Lung (tissue), 12 donors: ENCODE results near the gene IRF7. TPM values are rescaled to one million over a fixed set of nuclear protein-coding genes. Genes with fewer than 3 reads are reported as not detected.

Experiments
- ATAC-seq: fragments of 200-7000 bp; cut with Tn5 transposase; one replicate; pipeline ENCODE4 v1.9.1; 2020; ENCODE audit warnings: moderate number of reproducible peaks; ENCODE audit not compliant: insufficient read depth, low FRiP score
- DNase-seq, 3 donors: peaks; one replicate each; pipeline ENCODE4 v3.0.0-alpha.2; 2013 to 2017
- H3K27ac ChIP-seq, 2 donors: one replicate each; pipeline ENCODE4 v1.5.1; 2013; ENCODE audit warnings: mild to moderate bottlenecking in 2 of 2, moderate library complexity in 2 of 2, control low read depth in 1 of 2, inconsistent platforms in 1 of 2, low read depth in 1 of 2, low read length in 1 of 2
- H3K27me3 ChIP-seq, 3 donors: one replicate each; pipeline ENCODE4 v1.5.1; 2013; ENCODE audit warnings: low read length in 2 of 3; ENCODE audit not compliant: control insufficient read depth in 3 of 3, insufficient read depth in 3 of 3
- H3K36me3 ChIP-seq, 4 donors: one replicate each; pipeline ENCODE4 v1.5.1; 2013; ENCODE audit warnings: low read length in 4 of 4, mild to moderate bottlenecking in 1 of 4, moderate library complexity in 1 of 4; ENCODE audit not compliant: control insufficient read depth in 4 of 4, insufficient read depth in 4 of 4
- H3K4me1 ChIP-seq, 5 donors: one replicate each; pipeline ENCODE4 v1.5.1; 2013; ENCODE audit warnings: low read length in 5 of 5, mild to moderate bottlenecking in 2 of 5, moderate library complexity in 1 of 5; ENCODE audit not compliant: control insufficient read depth in 5 of 5, insufficient read depth in 5 of 5
- H3K4me3 ChIP-seq: one replicate; pipeline ENCODE4 v1.5.1; 2013; ENCODE audit warnings: mild to moderate bottlenecking, control low read depth, moderate library complexity
- H3K9ac ChIP-seq, 2 donors: one replicate each; pipeline ENCODE4 v1.5.1; 2013; ENCODE audit warnings: low read length in 2 of 2, control low read depth in 1 of 2; ENCODE audit not compliant: insufficient read depth in 1 of 2
- H3K9me3 ChIP-seq, 4 donors: one replicate each; pipeline ENCODE4 v1.5.1; 2013; ENCODE audit warnings: low read length in 3 of 4, mild to moderate bottlenecking in 1 of 4, moderate library complexity in 1 of 4; ENCODE audit not compliant: control insufficient read depth in 4 of 4, insufficient read depth in 3 of 4
- WGBS, 2 donors: extraction: QIAGEN DNeasy Blood & Tissue Kit; methylation state at CpG; one replicate each; pipeline ENCODE4 v1.1.7; 2013; 5-methylcytosine and 5-hydroxymethylcytosine counted together
- polyA plus RNA-seq, 2 donors: library from polyadenylated mRNA; stranded (reverse); fragments of 200-250 nt; gene quantifications; one replicate each; pipeline ENCODE4 v1.2.1, GENCODE V29; 2013
- total RNA-seq, 2 donors: library from RNA; depleted of rRNA in 1 of 2; stranded (reverse); fragments of >200 nt in 1 of 2; gene quantifications; one replicate each; pipeline ENCODE4 v1.2.1, GENCODE V29; 2014 to 2021
- TF ChIP-seq, protein P1 (sequence below): IDR thresholded peaks from 2 replicates; pipeline ENCODE4 v1.5.1; 2012; ENCODE audit warnings: mild to moderate bottlenecking; ENCODE audit errors: control extremely low read depth, extremely low read depth
- donor health status: control.
- donor health status: control.
- donor health status: Bipolar disorder and iron deficiency.
- donor health status: healthy.
- donor health status: DM: yes; HTN: yes; CAD: no.

Gene IRF7
- total and polyA plus RNA-seq, 4 donors = 24.7 to 68.3 (median 52.8) TPM

DNA sequence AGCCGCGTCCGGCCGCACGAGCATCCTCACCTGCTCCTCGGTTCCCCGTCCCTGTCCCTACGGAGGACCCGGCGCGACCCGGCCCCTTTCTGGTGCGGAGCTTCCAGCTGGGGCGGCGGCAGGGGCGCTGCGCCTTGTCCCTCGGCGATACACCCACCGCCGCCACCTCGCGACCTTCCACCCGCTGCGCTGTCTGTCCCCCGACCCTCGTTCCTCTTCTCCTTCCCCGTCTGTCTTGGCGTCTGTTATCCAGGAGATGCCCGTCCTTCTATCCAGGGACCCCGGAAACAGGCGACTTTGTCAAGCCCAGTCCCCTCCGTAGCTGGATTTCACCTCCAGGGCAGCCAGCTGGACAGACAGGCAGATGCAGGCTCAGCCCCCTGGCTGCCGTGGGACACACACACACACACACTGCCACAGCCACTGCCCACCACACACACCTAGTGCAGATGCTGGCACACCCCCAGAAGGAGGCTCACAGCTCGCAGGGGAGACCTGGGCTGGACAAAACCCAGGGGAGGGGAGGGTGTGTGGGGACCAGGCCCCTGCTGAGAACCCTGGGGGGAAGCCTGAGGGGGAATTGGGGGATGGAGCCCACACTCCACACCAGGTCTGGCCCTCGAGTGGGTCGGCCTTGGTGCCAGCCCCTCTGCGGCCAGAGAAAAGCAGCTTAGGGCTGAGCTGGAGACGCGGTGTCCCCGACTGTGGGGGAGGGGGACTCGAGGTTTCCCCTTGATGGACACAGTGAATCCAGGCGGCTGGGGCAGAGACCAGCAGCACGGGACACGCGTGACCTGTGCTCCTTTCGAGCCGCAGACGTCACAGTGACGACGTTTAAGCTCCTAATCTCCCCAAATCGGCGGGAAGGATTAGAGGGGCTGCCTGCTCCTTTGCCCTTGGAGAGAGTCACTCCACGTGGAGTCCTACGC, 22.1 kb upstream of the IRF7 start:
- no peak for DNase-seq
- TF ChIP-seq, protein P1, sequence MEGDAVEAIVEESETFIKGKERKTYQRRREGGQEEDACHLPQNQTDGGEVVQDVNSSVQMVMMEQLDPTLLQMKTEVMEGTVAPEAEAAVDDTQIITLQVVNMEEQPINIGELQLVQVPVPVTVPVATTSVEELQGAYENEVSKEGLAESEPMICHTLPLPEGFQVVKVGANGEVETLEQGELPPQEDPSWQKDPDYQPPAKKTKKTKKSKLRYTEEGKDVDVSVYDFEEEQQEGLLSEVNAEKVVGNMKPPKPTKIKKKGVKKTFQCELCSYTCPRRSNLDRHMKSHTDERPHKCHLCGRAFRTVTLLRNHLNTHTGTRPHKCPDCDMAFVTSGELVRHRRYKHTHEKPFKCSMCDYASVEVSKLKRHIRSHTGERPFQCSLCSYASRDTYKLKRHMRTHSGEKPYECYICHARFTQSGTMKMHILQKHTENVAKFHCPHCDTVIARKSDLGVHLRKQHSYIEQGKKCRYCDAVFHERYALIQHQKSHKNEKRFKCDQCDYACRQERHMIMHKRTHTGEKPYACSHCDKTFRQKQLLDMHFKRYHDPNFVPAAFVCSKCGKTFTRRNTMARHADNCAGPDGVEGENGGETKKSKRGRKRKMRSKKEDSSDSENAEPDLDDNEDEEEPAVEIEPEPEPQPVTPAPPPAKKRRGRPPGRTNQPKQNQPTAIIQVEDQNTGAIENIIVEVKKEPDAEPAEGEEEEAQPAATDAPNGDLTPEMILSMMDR = no peak
- Histone ChIP-seq H3K27me3 (peaks cover 0 to 44% (median 18%) of the 10 kb centered on the region in 3 donors), H3K27ac (no peak overlapping the region), H3K9me3 (peaks cover 0 to 2% (median 0%) of the 10 kb centered on the region in 4 donors), H3K4me1 (peaks cover 0 to 15% (median 3%) of the 10 kb centered on the region in 5 donors), H3K4me3 (no peak overlapping the region), H3K36me3 (peaks cover 0 to 7% (median 5%) of the 10 kb centered on the region in 4 donors), H3K9ac (no peak overlapping the region)
- 26 to 38% methylated on average over 55 of the region's 55 CpGs for WGBS, 2 donors
- no peak for ATAC-seq

DNA sequence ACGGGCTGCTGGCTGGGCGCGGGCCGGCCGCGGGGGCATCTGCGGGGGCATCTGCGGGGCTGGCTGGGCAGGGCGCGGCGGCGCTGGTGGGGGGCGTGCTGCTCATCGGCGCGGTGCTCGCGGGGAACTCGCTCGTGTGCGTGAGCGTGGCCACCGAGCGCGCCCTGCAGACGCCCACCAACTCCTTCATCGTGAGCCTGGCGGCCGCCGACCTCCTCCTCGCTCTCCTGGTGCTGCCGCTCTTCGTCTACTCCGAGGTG, 21.5 kb upstream of the IRF7 start:
- DNase-seq (no peak), ATAC-seq (no peak)
- H3K27ac ChIP-seq = no peak overlapping the region
- H3K9ac ChIP-seq = no peak overlapping the region
- peaks cover 0 to 15% (median 3%) of the 10 kb centered on the region in 5 donors for H3K4me1 ChIP-seq
- H3K9me3 ChIP-seq = peaks cover 0 to 2% (median 0%) of the 10 kb centered on the region in 4 donors
- H3K4me3 ChIP-seq = no peak overlapping the region
- WGBS, 2 donors = 2 to 4% methylated on average over 24 to 34 of the region's 34 CpGs
- TF ChIP-seq, protein P1 = no peak
- H3K27me3 ChIP-seq = peaks cover 0 to 44% (median 18%) of the 10 kb centered on the region in 3 donors
- H3K36me3 ChIP-seq = peaks cover 0 to 7% (median 4%) of the 10 kb centered on the region in 4 donors

DNA sequence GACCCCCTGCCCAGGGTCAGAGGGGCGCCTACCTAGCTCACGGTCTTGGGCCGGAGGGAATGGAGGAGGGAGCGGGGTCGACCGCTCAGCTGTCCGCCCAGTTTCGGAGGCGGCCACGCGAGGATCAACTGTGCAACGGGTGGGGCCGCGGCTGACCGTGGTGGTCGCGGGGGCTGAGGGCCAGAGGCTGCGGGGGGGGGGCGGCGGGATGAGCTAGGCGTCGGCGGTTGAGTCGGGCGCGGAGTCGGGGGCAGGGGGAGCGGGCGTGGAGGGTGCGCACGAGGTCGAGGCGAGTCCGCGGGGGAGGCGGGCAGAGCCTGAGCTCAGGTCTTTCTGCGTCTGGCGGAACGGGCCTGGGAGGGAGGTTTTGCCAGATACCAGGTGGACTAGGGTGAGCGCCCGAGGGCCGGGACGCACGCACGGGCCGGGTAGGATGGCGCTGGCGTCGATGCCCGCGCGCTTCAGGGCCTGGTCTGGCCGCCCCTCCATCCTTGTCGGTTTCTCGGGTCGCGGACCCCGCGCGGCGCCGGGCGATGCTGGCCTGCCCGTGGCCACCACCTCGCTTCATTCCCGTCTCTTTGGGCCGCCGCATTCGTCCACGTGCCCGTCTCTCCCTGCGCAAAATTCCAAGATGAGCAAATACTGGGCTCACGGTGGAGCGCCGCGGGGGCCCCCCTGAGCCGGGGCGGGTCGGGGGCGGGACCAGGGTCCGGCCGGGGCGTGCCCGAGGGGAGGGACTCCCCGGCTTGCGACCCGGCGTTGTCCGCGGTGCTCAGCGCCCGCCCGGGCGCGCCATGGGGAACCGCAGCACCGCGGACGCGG, 21.0 kb upstream of the IRF7 start, which contains the start of gene DRD4:
TSS of gene DRD4 (plus strand) at position 759 of the 822 bp plus-strand sequence. CDS start at position 795, 36 bp downstream.
- ATAC-seq (no peak), DNase-seq (peak in 1 of 3 donors; percentile 17)
- peaks cover 0 to 2% (median 0%) of the 10 kb centered on the region in 4 donors for H3K9me3 ChIP-seq
- H3K27me3 ChIP-seq = peaks cover 0 to 44% (median 18%) of the 10 kb centered on the region in 3 donors
- peaks cover 0 to 15% (median 3%) of the 10 kb centered on the region in 5 donors for H3K4me1 ChIP-seq
- TF ChIP-seq, protein P1 = no peak
- peaks cover 0 to 2% (median under 1%) of the 10 kb centered on the region in 4 donors for H3K36me3 ChIP-seq
- WGBS, 2 donors = 16 to 17% methylated on average over 79 to 100 of the region's 100 CpGs
- H3K4me3 ChIP-seq = no peak within 1 kb of the TSS
- no peak within 1 kb of the TSS for H3K9ac ChIP-seq
- no peak within 1 kb of the TSS for H3K27ac ChIP-seq
